RWPE1 (cell line): ENCODE results near the gene CCDC197.

Experiments
- CTCF ChIA-PET: fragments of 350-600 bp; sonication (Branson Sonifier 250); formaldehyde crosslinking; extraction: SDS; loops from one replicate; lab custom pipeline; 2021; lab: Yijun Ruan, JAX
- POLR2A ChIA-PET: fragments of 400-600 bp; formaldehyde crosslinking; extraction: SDS; loops from one replicate; lab custom pipeline; 2020; ENCODE audit warnings: antibody characterized with exemption; ENCODE audit not compliant: low non-redundant PET; lab: Yijun Ruan, JAX
- DNase-seq: peaks from one replicate; pipeline ENCODE4 v3.0.0; 2012; ENCODE audit warnings: low spot score
- H3K27ac ChIP-seq: fragments of 450-650 bp; 2 replicates; pipeline ENCODE4 v1.5.1; 2017
- CTCF ChIP-seq: fragments of 450-650 bp; conservative IDR thresholded peaks from 2 replicates; pipeline ENCODE4 v1.5.1; 2017; ENCODE audit warnings: low read depth, mild to moderate bottlenecking

Gene CCDC197

GRCh38 chr14:94050231-94050880 is 53.3 kb downstream of the CCDC197 start:
- ChIA-PET CTCF (interaction anchor here (0.6 to 2.1 kb wide), 3 partner anchors 15 to 100 kb away, joined by 4 to 8 read pairs (median 4); no protein-coding TSS in a partner anchor), POLR2A (no interaction called here)
- DNase-seq, result no peak
- TF ChIP-seq CTCF, result no peak
- peak overlapping the region; percentile 12; the same call in 1 of the 2 replicates for H3K27ac ChIP-seq

GRCh38 chr14:94051115-94051514 is 54.0 kb downstream of the CCDC197 start:
- no peak overlapping the region for H3K27ac ChIP-seq
- CTCF ChIA-PET, result interaction anchor here (0.6 to 1.3 kb wide), 2 partner anchors 15 to 100 kb away, joined by 4 read pairs; no protein-coding TSS in a partner anchor
- POLR2A ChIA-PET, result no interaction called here
- DNase-seq, result no peak
- 0 out of 2 replicates have a peak, but pooled peaks have one; percentile 7 for TF ChIP-seq CTCF

GRCh38 chr14:94051779-94052178 is 54.7 kb downstream of the CCDC197 start:
- ChIA-PET CTCF (interaction anchor here (0.5 to 1.3 kb wide), 2 partner anchors 16 to 31 kb away, joined by 3 to 4 read pairs; no protein-coding TSS in a partner anchor), POLR2A (no interaction called here)
- H3K27ac ChIP-seq, result 0 out of 2 replicates have a peak overlapping the region, but pooled peaks have one; percentile 11
- no peak for DNase-seq
- no peak for TF ChIP-seq CTCF

GRCh38 chr14:94052199-94052598 is 55.1 kb downstream of the CCDC197 start:
- CTCF ChIA-PET, result interaction anchor here (0.5 kb wide), 1 partner anchor 31 kb away, joined by 3 read pairs; no protein-coding TSS in a partner anchor

GRCh38 chr14:94052662-94053061 is 55.6 kb downstream of the CCDC197 start:
- ChIA-PET POLR2A (no interaction called here), CTCF (interaction anchor here (0.5 to 0.7 kb wide), 2 partner anchors 32 to 114 kb away, joined by 3 to 5 read pairs; no protein-coding TSS in a partner anchor)
- no peak for TF ChIP-seq CTCF
- no peak overlapping the region for H3K27ac ChIP-seq
- DNase-seq, result no peak

More at GRCh38 chr14:94052199-94052598, 55.1 kb downstream of the CCDC197 start:
- TF ChIP-seq CTCF, result no peak
- 0 out of 2 replicates have a peak overlapping the region, but pooled peaks have one; percentile 11 for H3K27ac ChIP-seq
- POLR2A ChIA-PET, result no interaction called here
- no peak for DNase-seq

- no peak overlapping the region for H3K27ac ChIP-seq
- no peak for TF ChIP-seq CTCF
- DNase-seq, result no peak
- ChIA-PET CTCF (interaction anchor here (1.0 kb wide), 1 partner anchor 11 kb away, joined by 3 read pairs; no protein-coding TSS in a partner anchor), POLR2A (no interaction called here)
Observed at GRCh38 chr14:94054401-94054800, 57.3 kb downstream of the CCDC197 start.
